ENCODE measurements around the gene NIPSNAP2.

The NIPSNAP2 gene

GRCh38 chr7:55964261-55965099 is at the start of gene NIPSNAP2:
TSS of gene NIPSNAP2 (plus strand) at chr7:55964585. CDS start at chr7:55964610, 25 bp downstream.
- peak; percentile 58 to 59 for DNase-seq

- no peak for DNase-seq
These were observed 46.6 kb upstream of the NIPSNAP2 start for GRCh38 chr7:55917771-55918170.

- DNase-seq: no peak
These were observed 36.2 kb upstream of the NIPSNAP2 start for GRCh38 chr7:55928006-55928767.

GRCh38 chr7:55931421-55932151 is 32.8 kb upstream of the NIPSNAP2 start:
- no peak for DNase-seq

GRCh38 chr7:55939514-55940123 is 24.8 kb upstream of the NIPSNAP2 start:
- DNase-seq: no peak

- DNase-seq: no peak
These were observed 17.8 kb upstream of the NIPSNAP2 start for GRCh38 chr7:55946545-55946944.

- peak; percentile 90 to 92 for DNase-seq
These were observed 12.6 kb upstream of the NIPSNAP2 start, which contains the start of gene MRPS17 for GRCh38 chr7:55951637-55952351. TSS of gene MRPS17 (plus strand) at chr7:55951877. CDS start at chr7:55953196, 1,319 bp downstream.

GRCh38 chr7:55952352-55952671 is 12.1 kb upstream of the NIPSNAP2 start:
- peak; percentile 11 to 17 for DNase-seq

- DNase-seq: no peak
These were observed 10.5 kb upstream of the NIPSNAP2 start for GRCh38 chr7:55953707-55954475.

- no peak for DNase-seq
These were observed 7.2 kb upstream of the NIPSNAP2 start for GRCh38 chr7:55957190-55957589.

GRCh38 chr7:55962014-55962413 is 2.4 kb upstream of the NIPSNAP2 start:
- no peak for DNase-seq

GRCh38 chr7:55963584-55964168 is 709 bp upstream of the NIPSNAP2 start:
- DNase-seq: no peak

GRCh38 chr7:55965100-55965470 is 700 bp downstream of the NIPSNAP2 start:
- no peak for DNase-seq

GRCh38 chr7:55965805-55966421 is 1.5 kb downstream of the NIPSNAP2 start:
- no peak for DNase-seq

- DNase-seq: no peak
These were observed 2.5 kb downstream of the NIPSNAP2 start for GRCh38 chr7:55966851-55967250.

GRCh38 chr7:55969391-55969790 is 5.0 kb downstream of the NIPSNAP2 start:
- DNase-seq: no peak

GRCh38 chr7:55970561-55970960 is 6.2 kb downstream of the NIPSNAP2 start:
- no peak for DNase-seq

- no peak for DNase-seq
These were observed 6.6 kb downstream of the NIPSNAP2 start for GRCh38 chr7:55970978-55971377.

- no peak for DNase-seq
These were observed 9.4 kb downstream of the NIPSNAP2 start for GRCh38 chr7:55973747-55974250.

- no peak for DNase-seq
These were observed 11.7 kb downstream of the NIPSNAP2 start for GRCh38 chr7:55975988-55976633.
